HCT116 (cell line): ENCODE results near the gene ZNF492. TPM values are rescaled to one million over a fixed set of nuclear protein-coding genes. Genes with fewer than 3 reads are reported as not detected.
"Not testable (repeated sequence)": the region's sequence is repeated elsewhere in the genome, so short reads cannot be mapped to it uniquely, and the experiment has no call there.

Source experiments
- ATAC-seq: fragments of 200-7000 bp; cut with Tn5 transposase; 2 replicates; pipeline ENCODE4 v1.9.1; 2020; ENCODE audit warnings: mild to moderate bottlenecking, moderate library complexity
- BruUV-seq: library from RNA; stranded (reverse); fragments of 400-500 nt; replicated peaks from 2 replicates; lab custom pipeline; 2021; lab: Mats Ljungman, UMichigan
- CTCF ChIA-PET: fragments of 300-600 bp; sonication (Branson Sonifier 250); formaldehyde crosslinking; loops from one replicate; lab custom pipeline; 2021; ENCODE audit warnings: antibody characterized with exemption; lab: Charles Lee
- POLR2A ChIA-PET: fragments of 300-600, 350-600 bp; sonication (Branson Sonifier 250); formaldehyde crosslinking; loops from one replicate; lab custom pipeline; 2021; ENCODE audit warnings: antibody characterized with exemption; lab: Charles Lee
- RAD21 ChIA-PET, 2 experiments: fragments of 300-600 bp; sonication (Branson Sonifier 250); formaldehyde crosslinking; loops; one replicate each; lab custom pipeline; 2023; ENCODE audit warnings: low total read pairs in 2 of 2; ENCODE audit not compliant: uncharacterized antibody in 2 of 2, unreplicated experiment in 2 of 2, low non-redundant PET in 1 of 2; lab: Charles Lee
- DNase-seq: peaks from one replicate; pipeline ENCODE4 v3.0.0-alpha.2; 2010; ENCODE audit warnings: low read depth, low spot score
- H2AFZ ChIP-seq: fragments of 200-600 bp; shearing (Covaris generic), sonication (generic); 2 replicates; pipeline ENCODE4 v1.6.1; 2017; ENCODE audit warnings: low read depth, mixed run types, mixed read lengths, antibody characterized with exemption, low read length; ENCODE audit not compliant: poor library complexity, severe bottlenecking
- H3K27ac ChIP-seq: 2 replicates; pipeline ENCODE4 v1.5.1; 2012; ENCODE audit warnings: low read depth, low read length
- H3K27me3 ChIP-seq: fragments of 200-600 bp; sonication (generic); 2 replicates; pipeline ENCODE4 v1.6.1; 2016; ENCODE audit warnings: mixed run types, low read length, mixed read lengths; ENCODE audit not compliant: insufficient read depth
- H3K36me3 ChIP-seq, 2 experiments: fragments of 200-500 bp in 1 of 2; fragments of 200-600 bp in 1 of 2; sonication (Bioruptor generic) in 1 of 2; sonication (generic) in 1 of 2; 2 replicates each; pipeline versions ENCODE4 v1.5.1 to v1.6.1; 2014 to 2016; ENCODE audit warnings: low read length in 2 of 2, inconsistent platforms in 1 of 2, mixed read lengths in 1 of 2, mixed run types in 1 of 2; ENCODE audit not compliant: insufficient read depth in 2 of 2, control insufficient read depth in 1 of 2
- H3K4me1 ChIP-seq, 2 experiments: fragments of 200-600 bp in 1 of 2; sonication (generic) in 1 of 2; 2 replicates each; pipeline versions ENCODE4 v1.5.1 to v1.6.1; 2012 to 2017; ENCODE audit warnings: low read length in 2 of 2, inconsistent platforms in 1 of 2, mild to moderate bottlenecking in 1 of 2, mixed read lengths in 1 of 2, mixed run types in 1 of 2, moderate library complexity in 1 of 2; ENCODE audit not compliant: insufficient read depth in 2 of 2, control insufficient read depth in 1 of 2
- H3K4me2 ChIP-seq: fragments of 200-600 bp; sonication (generic); 2 replicates; pipeline ENCODE4 v1.6.1; 2017; ENCODE audit warnings: mixed run types, low read length, mixed read lengths
- H3K4me3 ChIP-seq, 2 experiments: fragments of 200-600 bp in 1 of 2; sonication (generic) in 1 of 2; replicated peaks in 1 of 2; 2 replicates each; pipeline ENCODE4 v1.5.1; 2011 to 2016; ENCODE audit warnings: low read length in 2 of 2, control low read depth in 1 of 2, low read depth in 1 of 2, mild to moderate bottlenecking in 1 of 2, mixed read lengths in 1 of 2, mixed run types in 1 of 2
- H3K79me2 ChIP-seq: fragments of 200-600 bp; sonication (generic); 2 replicates; pipeline ENCODE4 v1.6.1; 2017; ENCODE audit warnings: mild to moderate bottlenecking, mixed run types, low read length, moderate library complexity, mixed read lengths; ENCODE audit not compliant: insufficient read depth
- H3K9ac ChIP-seq: fragments of 200-600 bp; sonication (generic); 2 replicates; pipeline ENCODE4 v1.6.1; 2016; ENCODE audit warnings: low read length, mixed read lengths
- H3K9me2 ChIP-seq: fragments of 200-600 bp; sonication (generic), shearing (Covaris generic); 2 replicates; pipeline ENCODE4 v1.6.1; 2017; ENCODE audit warnings: mixed run types, mild to moderate bottlenecking, moderate library complexity; ENCODE audit not compliant: insufficient read depth
- H3K9me3 ChIP-seq, 2 experiments: fragments of 200-500 bp in 1 of 2; fragments of 200-600 bp in 1 of 2; sonication (Bioruptor generic) in 1 of 2; sonication (generic) in 1 of 2; 2 replicates each; pipeline ENCODE4 v1.6.1; 2014 to 2017; ENCODE audit warnings: low read length in 2 of 2, mixed read lengths in 2 of 2, inconsistent platforms in 1 of 2, low read depth in 1 of 2, mild to moderate bottlenecking in 1 of 2, mixed run types in 1 of 2, moderate library complexity in 1 of 2; ENCODE audit not compliant: control insufficient read depth in 1 of 2, insufficient read depth in 1 of 2
- H4K20me1 ChIP-seq: fragments of 200-600 bp; sonication (generic), shearing (Covaris generic); 2 replicates; pipeline ENCODE4 v1.6.1; 2017; ENCODE audit warnings: mixed run types, mild to moderate bottlenecking, moderate library complexity; ENCODE audit not compliant: insufficient read depth
- CBX3 ChIP-seq: IDR thresholded peaks from 2 replicates; pipeline ENCODE4 v1.6.1; 2012; ENCODE audit warnings: low read depth
- CEBPB ChIP-seq: IDR thresholded peaks from 2 replicates; pipeline ENCODE4 v1.6.1; 2012; ENCODE audit warnings: low read depth
- ELF1 ChIP-seq: IDR thresholded peaks from 2 replicates; pipeline ENCODE4 v1.6.1; 2012; ENCODE audit warnings: low read depth, borderline replicate concordance
- EZH2 ChIP-seq: fragments of 200-600 bp; sonication (generic); IDR thresholded peaks from 2 replicates; pipeline ENCODE4 v1.6.1; 2017; ENCODE audit warnings: antibody characterized with exemption, mixed run types
- EZH2phosphoT487 ChIP-seq: fragments of 200-600 bp; IDR thresholded peaks from 2 replicates; pipeline ENCODE4 v1.6.1; 2018; ENCODE audit warnings: antibody characterized with exemption, borderline replicate concordance
- FOSL1 ChIP-seq: IDR thresholded peaks from 2 replicates; pipeline ENCODE4 v1.6.1; 2012; ENCODE audit warnings: low read depth
- MAX ChIP-seq: IDR thresholded peaks from 2 replicates; pipeline ENCODE4 v1.6.1; 2012
- POLR2A ChIP-seq: IDR thresholded peaks from 2 replicates; pipeline ENCODE4 v1.7.0; 2011; ENCODE audit warnings: borderline replicate concordance; ENCODE audit not compliant: insufficient read depth, insufficient read length; ENCODE audit errors: extremely low read depth
- POLR2AphosphoS5 ChIP-seq: IDR thresholded peaks from 2 replicates; pipeline ENCODE4 v1.6.1; 2011; ENCODE audit warnings: mild to moderate bottlenecking, low read depth, low read length, moderate library complexity
- RAD21 ChIP-seq: IDR thresholded peaks from 2 replicates; pipeline ENCODE4 v1.6.1; 2012; ENCODE audit warnings: low read depth, mild to moderate bottlenecking
- REST ChIP-seq: IDR thresholded peaks from 2 replicates; pipeline ENCODE4 v1.6.1; 2012; ENCODE audit warnings: low read depth
- SIN3A ChIP-seq: IDR thresholded peaks from 2 replicates; pipeline ENCODE4 v1.6.1; 2012; ENCODE audit warnings: low read depth
- SP1 ChIP-seq: IDR thresholded peaks from 2 replicates; pipeline ENCODE4 v1.6.1; 2012; ENCODE audit warnings: low read depth
- SRF ChIP-seq: IDR thresholded peaks from 2 replicates; pipeline ENCODE4 v1.6.1; 2012; ENCODE audit warnings: low read depth
- TCF7L2 ChIP-seq: IDR thresholded peaks from 2 replicates; pipeline ENCODE4 v1.7.0; 2011; ENCODE audit warnings: borderline replicate concordance, inconsistent platforms; ENCODE audit not compliant: insufficient read depth, insufficient read length; ENCODE audit errors: extremely low read depth
- YY1 ChIP-seq: IDR thresholded peaks from 2 replicates; pipeline ENCODE4 v1.6.1; 2011; ENCODE audit warnings: low read length, low read depth, moderate library complexity, mild to moderate bottlenecking; ENCODE audit not compliant: insufficient replicate concordance; ENCODE audit errors: extremely low read depth
- ZFX ChIP-seq: fragments of 450-650 bp; IDR thresholded peaks from 2 replicates; pipeline ENCODE4 v1.6.1; 2017
- ZNF274 ChIP-seq: fragments of 200-500 bp; sonication (Bioruptor generic); IDR thresholded peaks from 2 replicates; pipeline ENCODE4 v1.6.1; 2014; ENCODE audit warnings: mild to moderate bottlenecking, low read depth, low read length, inconsistent platforms
- intact Hi-C: fragments of 100-400 bp; cut with micrococcal nuclease; formaldehyde crosslinking; loops from 2 replicates; pipeline ENCODE4 v1.10.0; 2022
- total RNA-seq: library from RNA; stranded (reverse); gene quantifications from one replicate; pipeline ENCODE4 v1.2.1, GENCODE V29; 2021; ENCODE audit not compliant: unreplicated experiment
- TF ChIP-seq, protein P1 (sequence below): IDR thresholded peaks from 2 replicates; pipeline ENCODE4 v1.6.1; 2011; ENCODE audit warnings: mild to moderate bottlenecking, low read length, moderate library complexity; ENCODE audit not compliant: insufficient replicate concordance; ENCODE audit errors: extremely low read depth

Gene ZNF492
- total RNA-seq, 1 experiment from 2014 or later = not detected

DNA sequence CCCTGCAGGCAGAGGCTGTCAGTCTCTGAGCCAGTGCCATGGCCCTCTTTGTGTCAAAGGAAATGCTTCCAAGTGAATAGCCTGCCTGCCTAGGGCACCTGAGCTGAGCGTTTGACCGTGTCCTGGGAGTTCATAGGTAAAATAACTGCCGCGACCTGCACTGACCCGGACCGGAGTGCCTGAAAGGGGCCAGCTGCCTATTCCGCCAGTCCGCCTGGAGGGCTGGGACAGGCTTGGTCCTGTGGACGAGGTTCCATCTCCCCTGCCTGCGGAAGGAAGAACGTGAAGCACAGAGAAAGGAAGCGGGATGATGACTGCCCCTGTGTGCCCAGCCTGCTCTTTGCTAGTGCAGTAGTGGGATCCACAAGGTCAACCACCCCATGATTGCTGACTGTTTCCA, 17.5 kb upstream of the ZNF492 start:
- TF ChIP-seq ZNF274 = no peak
- TF ChIP-seq CBX3 = no peak
- no peak for TF ChIP-seq EZH2phosphoT487
- no peak for TF ChIP-seq POLR2AphosphoS5
- no peak for TF ChIP-seq SIN3A
- no peak for TF ChIP-seq YY1
- TF ChIP-seq EZH2 = no peak
- no peak for TF ChIP-seq ZFX
- no peak for TF ChIP-seq SP1
- no peak for TF ChIP-seq RAD21
- TF ChIP-seq SRF = no peak
- TF ChIP-seq, protein P1, sequence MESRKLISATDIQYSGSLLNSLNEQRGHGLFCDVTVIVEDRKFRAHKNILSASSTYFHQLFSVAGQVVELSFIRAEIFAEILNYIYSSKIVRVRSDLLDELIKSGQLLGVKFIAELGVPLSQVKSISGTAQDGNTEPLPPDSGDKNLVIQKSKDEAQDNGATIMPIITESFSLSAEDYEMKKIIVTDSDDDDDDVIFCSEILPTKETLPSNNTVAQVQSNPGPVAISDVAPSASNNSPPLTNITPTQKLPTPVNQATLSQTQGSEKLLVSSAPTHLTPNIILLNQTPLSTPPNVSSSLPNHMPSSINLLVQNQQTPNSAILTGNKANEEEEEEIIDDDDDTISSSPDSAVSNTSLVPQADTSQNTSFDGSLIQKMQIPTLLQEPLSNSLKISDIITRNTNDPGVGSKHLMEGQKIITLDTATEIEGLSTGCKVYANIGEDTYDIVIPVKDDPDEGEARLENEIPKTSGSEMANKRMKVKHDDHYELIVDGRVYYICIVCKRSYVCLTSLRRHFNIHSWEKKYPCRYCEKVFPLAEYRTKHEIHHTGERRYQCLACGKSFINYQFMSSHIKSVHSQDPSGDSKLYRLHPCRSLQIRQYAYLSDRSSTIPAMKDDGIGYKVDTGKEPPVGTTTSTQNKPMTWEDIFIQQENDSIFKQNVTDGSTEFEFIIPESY = no peak
- no peak for TF ChIP-seq REST
- no peak for TF ChIP-seq TCF7L2
- no peak for TF ChIP-seq FOSL1
- TF ChIP-seq MAX = no peak
- no peak for TF ChIP-seq POLR2A
- TF ChIP-seq CEBPB = no peak
- no peak for TF ChIP-seq ELF1
- H3K27ac ChIP-seq = no peak overlapping the region
- no peak for DNase-seq
- no peaks in the 10 kb centered on the region for H3K36me3 ChIP-seq
- no peaks in the 10 kb centered on the region for H3K79me2 ChIP-seq
- no TSS peak for BruUV-seq
- H3K4me2 ChIP-seq = no peak overlapping the region
- no peak overlapping the region for H3K9ac ChIP-seq
- ChIA-PET RAD21 (no interaction called here), CTCF (no interaction called here), POLR2A (no interaction called here)
- no peak overlapping the region for H3K4me3 ChIP-seq
- no peaks in the 10 kb centered on the region for H3K9me2 ChIP-seq
- H2AFZ ChIP-seq = no peak overlapping the region
- H3K27me3 ChIP-seq = no peaks in the 10 kb centered on the region
- H4K20me1 ChIP-seq = no peaks in the 10 kb centered on the region
- peaks cover 4 to 24% of the 10 kb centered on the region in 2 experiments; a peak in 2 of 4 replicates for H3K9me3 ChIP-seq
- H3K4me1 ChIP-seq = no peaks in the 10 kb centered on the region
- intact Hi-C loops = no loop called here
- no peak for ATAC-seq

DNA sequence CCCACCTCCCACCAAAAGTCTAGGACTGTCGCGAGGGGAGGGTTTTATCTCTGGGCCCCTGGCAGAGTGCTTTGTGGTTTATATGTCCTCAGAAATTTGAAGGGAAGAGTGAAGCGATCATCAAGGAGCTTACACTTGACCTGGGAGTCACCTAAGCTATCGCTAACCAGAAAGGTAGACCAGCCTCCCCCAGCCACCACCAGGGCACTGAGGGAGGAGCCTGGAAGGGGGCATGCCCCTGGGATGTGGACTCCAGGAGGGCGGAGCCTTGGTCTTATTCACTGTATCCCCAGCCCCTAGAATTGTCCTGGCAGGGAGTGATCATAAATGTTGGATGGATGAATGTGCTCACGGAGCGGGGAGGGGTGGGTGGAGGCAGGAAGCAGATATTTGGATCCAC, 16.9 kb upstream of the ZNF492 start:
- BruUV-seq, H3K9me2 ChIP-seq, H2AFZ ChIP-seq, RAD21 ChIA-PET, POLR2A ChIA-PET, H3K79me2 ChIP-seq, H3K4me2 ChIP-seq, H3K36me3 ChIP-seq, CTCF ChIA-PET, ATAC-seq, H3K4me3 ChIP-seq, H4K20me1 ChIP-seq, H3K9ac ChIP-seq, H3K27me3 ChIP-seq, H3K4me1 ChIP-seq, DNase-seq, intact Hi-C loops, H3K27ac ChIP-seq: not testable (repeated sequence)
- H3K9me3 ChIP-seq = peaks cover 3 to 23% of the 10 kb centered on the region in 2 experiments; a peak in 2 of 4 replicates
